GM21723 (cell line): ENCODE data around the gene ZFYVE9.
"Not testable (repeated sequence)": the region's sequence is repeated elsewhere in the genome, so short reads cannot be mapped to it uniquely, and the experiment has no call there.

Experiments
- ATAC-seq: cut with Tn5 transposase; IDR thresholded peaks from one replicate; pipeline ENCODE4 v1.9.1; 2021; ENCODE audit warnings: mild to moderate bottlenecking, moderate library complexity; ENCODE audit not compliant: unreplicated experiment

Gene ZFYVE9, protein sequence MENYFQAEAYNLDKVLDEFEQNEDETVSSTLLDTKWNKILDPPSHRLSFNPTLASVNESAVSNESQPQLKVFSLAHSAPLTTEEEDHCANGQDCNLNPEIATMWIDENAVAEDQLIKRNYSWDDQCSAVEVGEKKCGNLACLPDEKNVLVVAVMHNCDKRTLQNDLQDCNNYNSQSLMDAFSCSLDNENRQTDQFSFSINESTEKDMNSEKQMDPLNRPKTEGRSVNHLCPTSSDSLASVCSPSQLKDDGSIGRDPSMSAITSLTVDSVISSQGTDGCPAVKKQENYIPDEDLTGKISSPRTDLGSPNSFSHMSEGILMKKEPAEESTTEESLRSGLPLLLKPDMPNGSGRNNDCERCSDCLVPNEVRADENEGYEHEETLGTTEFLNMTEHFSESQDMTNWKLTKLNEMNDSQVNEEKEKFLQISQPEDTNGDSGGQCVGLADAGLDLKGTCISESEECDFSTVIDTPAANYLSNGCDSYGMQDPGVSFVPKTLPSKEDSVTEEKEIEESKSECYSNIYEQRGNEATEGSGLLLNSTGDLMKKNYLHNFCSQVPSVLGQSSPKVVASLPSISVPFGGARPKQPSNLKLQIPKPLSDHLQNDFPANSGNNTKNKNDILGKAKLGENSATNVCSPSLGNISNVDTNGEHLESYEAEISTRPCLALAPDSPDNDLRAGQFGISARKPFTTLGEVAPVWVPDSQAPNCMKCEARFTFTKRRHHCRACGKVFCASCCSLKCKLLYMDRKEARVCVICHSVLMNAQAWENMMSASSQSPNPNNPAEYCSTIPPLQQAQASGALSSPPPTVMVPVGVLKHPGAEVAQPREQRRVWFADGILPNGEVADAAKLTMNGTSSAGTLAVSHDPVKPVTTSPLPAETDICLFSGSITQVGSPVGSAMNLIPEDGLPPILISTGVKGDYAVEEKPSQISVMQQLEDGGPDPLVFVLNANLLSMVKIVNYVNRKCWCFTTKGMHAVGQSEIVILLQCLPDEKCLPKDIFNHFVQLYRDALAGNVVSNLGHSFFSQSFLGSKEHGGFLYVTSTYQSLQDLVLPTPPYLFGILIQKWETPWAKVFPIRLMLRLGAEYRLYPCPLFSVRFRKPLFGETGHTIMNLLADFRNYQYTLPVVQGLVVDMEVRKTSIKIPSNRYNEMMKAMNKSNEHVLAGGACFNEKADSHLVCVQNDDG (N-terminal part only)

DNA sequence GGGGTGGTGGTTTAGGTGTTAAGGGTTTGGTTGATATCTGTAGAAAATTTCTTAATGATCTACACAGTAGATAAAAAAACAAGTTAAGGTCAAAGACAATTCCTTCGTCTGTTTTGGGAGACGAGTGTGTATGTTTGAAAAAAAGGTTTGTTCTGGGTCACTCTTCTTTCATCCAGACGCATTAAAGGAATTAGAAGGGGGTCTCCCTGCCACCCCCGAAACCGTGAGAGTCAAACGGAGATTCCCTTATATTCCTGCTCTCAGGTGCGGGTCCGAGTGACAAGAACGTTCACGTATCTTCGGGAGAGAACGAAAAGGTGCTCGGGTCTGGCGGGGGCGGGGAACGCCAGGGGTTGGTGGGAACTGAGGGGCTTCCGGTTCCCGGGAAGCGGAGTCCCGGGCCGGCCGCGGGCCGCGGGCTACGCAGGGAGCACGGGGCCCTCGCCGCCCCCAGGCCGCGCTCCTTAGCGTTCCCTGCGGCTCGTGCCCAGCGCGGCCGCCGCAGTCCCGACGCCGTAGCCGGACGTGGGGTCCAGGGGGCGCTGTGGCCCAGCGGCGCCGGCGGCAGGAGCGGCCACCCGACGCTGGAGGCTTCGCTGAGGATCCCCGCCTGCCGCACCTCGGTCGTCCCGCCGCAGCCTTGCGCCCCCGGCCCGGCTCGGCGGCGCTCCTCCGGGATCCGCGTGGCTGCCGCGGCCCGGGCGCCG is at the start of gene ZFYVE9:
Gene ZFYVE9 (plus strand): TSS at position 577 of the 707 bp plus-strand sequence. CDS start 91,118 bp downstream, outside the sequence.
- peak; percentile 72 for ATAC-seq

DNA sequence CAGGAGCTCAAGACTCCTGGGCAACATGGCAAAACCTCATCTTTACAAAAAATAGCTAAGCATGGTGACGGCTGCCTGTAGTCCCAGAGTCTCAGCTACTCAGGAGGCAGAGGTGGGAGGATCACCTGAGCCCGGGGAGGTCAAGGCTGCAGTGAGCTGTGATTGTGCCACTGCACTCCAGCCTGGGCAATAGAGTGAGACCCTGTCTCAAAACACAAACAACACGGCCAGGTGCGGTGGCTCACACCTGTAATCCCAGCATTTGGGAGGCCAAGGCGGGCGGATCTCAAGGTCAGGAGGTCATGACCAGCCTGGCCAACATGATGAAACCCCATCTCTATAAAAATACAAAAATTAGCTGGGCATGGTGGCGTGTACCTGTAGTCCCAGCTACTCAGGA is 47.6 kb upstream of the ZFYVE9 start:
- ATAC-seq: not testable (repeated sequence)

- ATAC-seq: no peak
Observed at GRCh38 chr1:52096216-52096615, 45.7 kb upstream of the ZFYVE9 start.

GRCh38 chr1:52098139-52098871 is 43.6 kb upstream of the ZFYVE9 start:
- ATAC-seq: no peak

DNA sequence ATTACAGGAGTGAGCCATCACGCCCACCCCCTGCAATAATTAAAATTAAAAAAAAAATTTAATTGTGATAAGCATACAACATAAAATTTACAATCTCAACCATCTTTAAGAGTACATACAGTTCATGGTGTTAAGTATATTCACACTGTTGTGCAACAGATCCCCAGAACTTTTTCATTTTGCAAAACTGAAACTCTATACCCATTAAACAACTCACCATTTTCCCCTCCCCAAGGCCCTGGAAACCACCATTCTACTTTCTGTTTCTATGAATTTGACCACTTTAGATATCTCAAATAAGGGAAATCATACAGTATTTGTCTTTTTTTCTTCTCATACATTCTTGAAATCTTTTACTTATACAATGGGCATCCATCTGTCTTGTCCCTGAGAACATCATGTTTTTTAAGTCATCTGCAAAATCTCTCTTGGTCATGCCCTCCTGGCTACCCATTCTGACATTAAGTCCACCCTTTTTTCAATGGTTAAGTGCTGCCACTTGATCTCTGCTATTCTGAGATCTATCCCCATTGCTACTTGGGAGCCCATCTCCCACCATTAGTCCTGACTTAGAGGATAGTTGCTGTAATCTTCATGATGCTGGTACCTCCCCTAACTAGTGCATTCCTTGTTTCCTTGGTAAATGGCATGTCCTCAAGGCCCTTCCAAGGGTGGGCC is 39.4 kb upstream of the ZFYVE9 start:
- ATAC-seq: no peak

DNA sequence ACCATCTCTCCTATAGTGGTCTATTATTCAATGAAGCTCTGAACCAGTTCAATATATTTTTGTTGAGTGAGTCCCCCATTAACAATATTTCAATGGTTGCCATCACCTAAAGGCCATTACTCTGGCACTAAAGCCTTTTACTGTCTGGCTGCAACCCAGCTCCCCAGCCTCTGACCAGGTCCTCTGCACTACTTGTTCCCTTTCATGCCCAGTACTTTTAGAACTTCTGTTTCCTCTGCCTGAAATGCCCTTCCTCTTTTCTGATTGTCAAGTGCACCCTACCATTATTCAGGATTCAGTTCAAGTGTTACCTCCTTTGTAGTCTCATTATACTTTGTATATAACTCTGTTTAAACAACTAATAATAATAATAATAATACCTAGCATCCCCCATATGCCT is 30.4 kb upstream of the ZFYVE9 start:
- no peak for ATAC-seq

DNA sequence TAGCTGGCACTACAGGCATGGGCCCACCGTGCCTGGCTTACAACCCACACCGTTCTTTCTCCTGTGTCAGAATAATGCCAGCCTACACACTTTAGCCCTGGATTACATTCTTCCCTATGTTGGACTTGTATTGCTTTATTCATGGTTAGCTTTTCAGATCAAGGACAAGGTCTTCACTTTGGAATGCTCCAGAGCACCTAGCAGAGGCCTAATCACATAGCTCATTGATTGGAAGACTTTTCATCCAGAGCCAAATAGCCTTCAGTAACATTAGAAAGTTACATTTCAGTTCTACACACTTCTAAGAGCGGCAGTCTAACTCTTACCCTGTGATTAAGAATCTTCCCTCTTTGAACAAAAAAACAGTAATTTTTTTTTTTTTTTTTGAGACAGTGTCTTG is 29.4 kb upstream of the ZFYVE9 start:
- no peak for ATAC-seq

DNA sequence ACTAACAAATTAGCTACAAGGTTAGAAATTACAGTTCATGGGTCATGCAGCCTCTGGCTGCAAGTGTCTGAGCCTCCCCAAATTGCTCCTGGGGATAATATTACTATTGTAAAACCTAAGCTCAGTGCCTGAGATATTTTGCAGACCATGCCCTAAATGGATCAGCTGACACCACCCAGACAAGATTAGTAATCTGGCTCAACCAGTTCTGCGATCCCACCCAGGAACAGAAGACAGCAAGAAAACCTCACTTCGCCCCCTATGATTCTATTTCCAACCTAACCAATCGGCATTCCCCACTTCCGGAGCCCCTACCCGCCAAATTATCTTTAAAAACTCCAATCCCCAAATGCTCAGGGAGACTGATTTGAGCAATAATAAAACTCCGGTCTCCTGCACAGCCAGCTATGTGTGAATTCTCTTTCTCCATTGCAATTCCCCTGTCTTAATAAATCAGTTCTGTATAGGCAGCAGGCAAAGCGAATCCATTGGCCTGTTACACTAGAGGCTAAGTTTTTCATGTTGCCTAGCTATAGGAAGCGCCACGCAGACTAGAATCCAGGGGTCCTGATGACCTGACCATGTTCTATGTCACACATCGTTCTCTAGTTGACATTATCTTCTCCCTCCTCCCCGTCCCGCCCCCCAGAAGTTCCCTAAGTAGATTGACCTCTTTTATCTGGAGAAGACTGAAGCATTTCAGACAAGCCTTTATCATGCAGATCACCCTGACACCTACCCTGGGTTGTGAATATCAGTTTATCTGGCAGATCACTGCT is 22.4 kb upstream of the ZFYVE9 start:
- ATAC-seq: no peak

DNA sequence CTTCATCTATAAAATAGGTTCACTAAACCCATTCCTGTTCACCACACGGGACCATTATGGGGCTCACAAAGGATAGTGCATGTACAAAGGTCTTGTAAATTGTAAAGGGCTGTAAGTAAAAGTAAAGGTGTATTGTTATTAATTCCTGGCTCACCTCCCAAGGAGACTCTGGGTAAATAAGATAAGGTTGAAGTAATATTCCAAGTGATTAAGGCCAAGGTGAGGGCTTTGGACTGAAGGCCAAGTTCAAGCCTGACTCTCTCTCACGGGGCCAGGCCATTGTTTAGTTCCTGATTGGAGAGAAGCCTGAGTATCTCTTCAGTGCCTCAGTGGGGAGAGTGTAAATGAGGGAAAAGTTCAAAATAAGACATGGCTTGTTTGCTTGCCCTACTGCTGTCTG is 19.5 kb upstream of the ZFYVE9 start:
- ATAC-seq: no peak

DNA sequence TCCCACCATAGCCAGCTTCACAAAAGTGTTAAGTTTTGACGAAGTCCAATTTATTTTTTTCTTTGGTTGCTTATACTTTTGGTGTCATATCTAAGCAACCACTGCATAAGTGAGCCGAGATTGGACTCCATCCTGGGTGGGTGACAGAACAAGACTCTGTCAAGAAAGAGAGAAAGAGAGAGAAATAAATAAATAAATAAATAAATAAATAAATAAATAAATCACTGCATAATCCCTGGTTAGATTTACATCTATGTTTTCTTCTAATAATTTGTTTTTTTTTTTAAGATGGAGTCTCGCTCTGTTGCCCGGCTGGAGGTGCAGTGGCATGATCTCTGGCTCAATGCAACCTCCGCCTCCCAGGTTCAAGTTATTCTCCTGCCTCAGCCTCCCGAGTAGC is 18.3 kb upstream of the ZFYVE9 start:
- ATAC-seq: no peak

DNA sequence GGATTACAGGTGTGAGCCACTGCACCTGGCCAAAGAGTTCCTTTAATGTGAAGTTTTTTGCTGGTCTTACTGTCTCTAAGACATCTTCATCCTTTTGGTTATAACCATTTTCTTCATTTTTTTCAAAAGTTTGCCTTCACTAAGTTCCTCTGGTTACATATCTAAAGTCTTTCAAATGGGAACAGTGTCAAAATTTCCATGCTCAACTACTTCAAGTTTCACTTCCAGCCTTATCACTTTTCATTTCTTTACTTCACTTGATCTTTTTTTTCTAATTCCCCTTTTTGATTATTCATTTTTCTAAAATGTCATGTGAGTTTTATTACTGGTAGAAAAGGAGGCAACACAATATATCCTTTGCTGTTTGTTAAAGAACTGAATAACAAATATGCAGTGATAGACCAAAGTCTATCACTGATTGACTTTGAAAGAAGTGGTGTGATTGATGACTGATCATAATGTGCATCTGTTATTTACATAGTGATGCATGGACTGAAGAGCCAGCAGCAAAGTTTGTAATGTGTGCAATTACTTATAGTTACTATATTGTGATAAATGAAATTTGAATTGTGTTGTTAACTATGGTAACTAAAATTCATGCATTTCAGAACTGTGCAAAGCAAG is 16.0 kb upstream of the ZFYVE9 start:
- no peak for ATAC-seq

DNA sequence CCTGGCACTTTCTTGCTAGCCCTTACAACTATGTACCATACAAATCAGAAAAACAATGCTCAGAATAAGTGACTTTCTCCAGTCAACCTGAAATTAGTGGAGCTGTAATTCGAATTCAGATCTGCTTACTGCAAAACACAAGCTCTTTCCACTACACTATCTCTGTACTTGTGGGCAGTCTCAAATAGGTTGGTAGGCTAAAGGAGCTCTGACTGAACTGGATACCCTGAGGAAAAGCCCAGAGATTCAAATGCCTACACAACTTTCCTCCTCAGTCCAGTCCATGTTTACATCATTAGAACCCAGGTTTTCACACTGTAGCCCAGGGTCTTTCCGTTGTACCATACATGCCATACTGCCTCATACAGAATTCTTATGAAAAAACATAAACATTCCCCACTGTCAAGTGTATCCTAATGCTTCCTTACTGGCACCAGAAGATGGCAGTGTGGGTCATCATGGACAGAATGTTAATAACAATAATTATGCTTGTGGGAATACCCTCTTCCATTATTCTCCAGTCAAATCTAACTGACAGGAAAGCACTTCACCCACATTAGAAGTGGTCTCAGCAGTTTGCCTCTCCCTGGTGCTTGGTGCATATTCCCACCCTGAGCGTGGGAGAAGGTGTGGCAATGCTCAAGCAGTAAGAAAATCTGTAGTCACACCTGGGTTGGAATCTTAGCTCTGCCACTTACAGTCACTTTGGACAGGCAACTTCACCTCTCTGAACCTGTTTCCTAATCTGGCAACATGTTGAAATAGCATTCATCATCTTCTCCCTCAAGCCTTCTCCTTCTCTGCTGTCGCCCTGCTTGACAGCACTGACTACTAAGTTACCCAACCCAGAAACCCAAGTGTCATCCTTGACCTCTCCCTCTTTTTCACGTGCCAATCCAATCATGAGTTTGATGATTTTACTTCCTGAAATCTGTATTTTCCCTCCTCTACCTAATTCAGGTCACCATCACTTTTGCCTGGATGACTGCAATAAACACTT is 14.4 kb upstream of the ZFYVE9 start:
- ATAC-seq: no peak

GRCh38 chr1:52139817-52140540 is 1.9 kb upstream of the ZFYVE9 start:
- ATAC-seq: peak; percentile 63

DNA sequence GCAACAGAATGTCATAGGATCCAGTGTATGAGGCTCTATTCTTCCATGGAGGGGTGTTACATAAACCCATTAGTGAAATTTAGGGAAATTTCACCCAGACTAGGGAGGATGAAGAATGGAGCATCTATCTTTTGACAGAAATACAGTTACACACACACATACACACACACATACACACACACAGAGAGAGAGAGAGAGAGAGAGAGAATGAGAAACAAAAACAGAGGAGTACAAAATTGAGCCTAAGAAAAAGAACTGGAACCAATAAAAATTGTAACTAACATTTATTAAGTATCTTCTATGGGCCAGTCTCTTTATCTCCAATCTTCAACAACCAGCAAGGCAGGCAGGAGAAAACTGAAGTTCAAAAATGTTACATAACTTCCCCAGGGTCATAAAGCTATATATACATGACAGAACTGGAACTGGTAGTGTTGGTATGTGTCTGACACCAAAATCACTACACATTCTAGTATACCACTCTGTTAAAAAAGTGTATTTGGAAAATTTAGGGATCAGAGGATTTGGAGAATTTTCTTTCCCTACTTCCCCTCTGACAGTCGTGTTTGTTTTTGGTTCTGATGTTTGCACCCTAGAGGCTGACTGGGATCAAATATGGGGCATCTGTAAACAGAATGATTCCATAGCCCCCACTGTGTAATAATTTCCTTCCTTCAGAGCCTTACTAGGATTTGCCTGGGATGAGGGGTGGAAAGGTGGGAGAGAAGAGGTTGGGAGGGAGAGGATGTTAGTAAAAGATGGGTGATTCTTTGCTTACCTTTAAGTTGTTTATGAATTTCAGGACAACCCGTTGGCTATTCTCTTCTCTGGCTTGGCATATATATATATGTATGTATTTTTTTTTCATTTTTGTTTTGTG is 1.0 kb upstream of the ZFYVE9 start:
- ATAC-seq: no peak
